Spleen (tissue), 7 donors: ENCODE results near the gene RNU6-8.

ENCODE experiments used
- POLR2A ChIP-seq, 3 donors: fragments of 450-650 bp; IDR thresholded peaks; one replicate each; pipeline ENCODE4 v1.5.1; 2017; ENCODE audit warnings: antibody characterized with exemption in 3 of 3, mild to moderate bottlenecking in 1 of 3
- TF ChIP-seq, protein P1 (sequence below), 11 experiments: fragments of 200-600 bp in 7 of 11; fragments of 450-650 bp in 4 of 11; sonication (generic) in 4 of 11; IDR thresholded peaks in 8 of 11; conservative IDR thresholded peaks in 3 of 11; 1 replicate in 7 of 11; 2 replicates in 4 of 11; pipeline versions ENCODE4 v1.4.0 to v1.8.0; 2016 to 2021; ENCODE audit warnings: antibody characterized with exemption in 11 of 11, inconsistent platforms in 4 of 11, mild to moderate bottlenecking in 1 of 11
- donor health status: DM: no; HTN: no; CAD: no; lungs with moderate emphysema.
- donor health status: DM: no; HTN: no; CAD: no.
- donor health status: DM: no; HTN: no; CAD: no.

DNA sequence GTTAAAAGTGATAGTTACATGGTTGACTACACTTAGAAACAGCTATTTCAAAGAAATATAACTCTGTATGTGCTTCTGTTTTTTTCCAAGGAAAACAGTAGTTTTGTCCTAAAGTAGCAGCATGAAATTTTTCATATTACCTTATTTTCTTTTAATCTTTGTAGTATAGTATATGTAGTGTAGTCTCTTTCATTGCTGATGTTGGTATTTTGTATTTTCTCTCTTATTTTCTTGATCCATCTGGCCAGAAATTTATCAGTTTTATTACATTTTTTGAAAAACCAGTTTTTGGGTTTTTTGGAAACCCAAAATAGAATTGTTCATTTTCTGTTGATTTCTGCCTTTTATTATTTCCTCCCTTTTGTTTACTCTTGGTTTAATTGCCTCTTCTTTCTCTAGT, 6.4 kb upstream of the RNU6-8 start:
- TF ChIP-seq, protein P1, sequence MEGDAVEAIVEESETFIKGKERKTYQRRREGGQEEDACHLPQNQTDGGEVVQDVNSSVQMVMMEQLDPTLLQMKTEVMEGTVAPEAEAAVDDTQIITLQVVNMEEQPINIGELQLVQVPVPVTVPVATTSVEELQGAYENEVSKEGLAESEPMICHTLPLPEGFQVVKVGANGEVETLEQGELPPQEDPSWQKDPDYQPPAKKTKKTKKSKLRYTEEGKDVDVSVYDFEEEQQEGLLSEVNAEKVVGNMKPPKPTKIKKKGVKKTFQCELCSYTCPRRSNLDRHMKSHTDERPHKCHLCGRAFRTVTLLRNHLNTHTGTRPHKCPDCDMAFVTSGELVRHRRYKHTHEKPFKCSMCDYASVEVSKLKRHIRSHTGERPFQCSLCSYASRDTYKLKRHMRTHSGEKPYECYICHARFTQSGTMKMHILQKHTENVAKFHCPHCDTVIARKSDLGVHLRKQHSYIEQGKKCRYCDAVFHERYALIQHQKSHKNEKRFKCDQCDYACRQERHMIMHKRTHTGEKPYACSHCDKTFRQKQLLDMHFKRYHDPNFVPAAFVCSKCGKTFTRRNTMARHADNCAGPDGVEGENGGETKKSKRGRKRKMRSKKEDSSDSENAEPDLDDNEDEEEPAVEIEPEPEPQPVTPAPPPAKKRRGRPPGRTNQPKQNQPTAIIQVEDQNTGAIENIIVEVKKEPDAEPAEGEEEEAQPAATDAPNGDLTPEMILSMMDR (IDR thresholded peaks at IDR 0.05 in 8 of 11, conservative IDR thresholded peaks at IDR 0.05 in 3 of 11) = no peak
- TF ChIP-seq POLR2A (IDR thresholded peaks at IDR 0.05) = no peak
